K562 (cell line): ENCODE results near the gene PCBP2. TPM values are rescaled to one million over a fixed set of nuclear protein-coding genes. Genes with fewer than 3 reads are reported as not detected.

Experiments
- ADNP ChIP-seq: fragments of 200-800 bp; sonication (Bioruptor generic); IDR thresholded peaks from 2 replicates; pipeline ENCODE4 v1.6.1; 2016; ENCODE audit warnings: missing genetic modification characterization, missing compliant biosample characterization
- BMI1 ChIP-seq: fragments of 150-350 bp; IDR thresholded peaks from 2 replicates; pipeline ENCODE4 v1.6.1; 2014; ENCODE audit warnings: low read length
- CBFA2T3 ChIP-seq: fragments of 450-650 bp; IDR thresholded peaks from 2 replicates; pipeline ENCODE4 v1.6.1; 2017
- DACH1 ChIP-seq: fragments of 450-650 bp; IDR thresholded peaks from 2 replicates; pipeline ENCODE4 v1.6.1; 2018; ENCODE audit not compliant: partially characterized antibody
- FOXA3 ChIP-seq, 2 experiments: fragments of 450-650 bp in 1 of 2; sonication (generic) in 1 of 2; formaldehyde crosslinking; IDR thresholded peaks in 1 of 2; conservative IDR thresholded peaks in 1 of 2; 2 replicates each; pipeline versions ENCODE4 v1.4.0 to v1.8.0; 2020 to 2022; ENCODE audit warnings: mild to moderate bottlenecking in 2 of 2, missing genetic modification reagents in 1 of 2
- HDAC3 ChIP-seq: fragments of 450-650 bp; IDR thresholded peaks from 2 replicates; pipeline ENCODE4 v1.6.1; 2018; ENCODE audit warnings: borderline replicate concordance, mild to moderate bottlenecking, moderate library complexity; ENCODE audit not compliant: partially characterized antibody
- HMG20B ChIP-seq: fragments of 250-450 bp; sonication (Bioruptor Pico); IDR thresholded peaks from 2 replicates; pipeline ENCODE4 v1.5.0; 2021; ENCODE audit warnings: mild to moderate bottlenecking
- HNRNPH1 ChIP-seq: fragments of 200-400 bp; formaldehyde crosslinking; optimal IDR thresholded peaks from 2 replicates; pipeline ENCODE3; 2017; ENCODE audit warnings: low read depth, mild to moderate bottlenecking, low read length, moderate library complexity
- MCM7 ChIP-seq, 2 experiments: fragments of 450-650 bp; IDR thresholded peaks; 2 replicates each; pipeline ENCODE4 v1.6.1; 2016 to 2018
- POLR2AphosphoS2 ChIP-seq: IDR thresholded peaks from 2 replicates; pipeline ENCODE4 v1.6.1; 2012; ENCODE audit warnings: low read length, improper control_type of control experiment
- RBM39 ChIP-seq: fragments of 200-400 bp; formaldehyde crosslinking; optimal IDR thresholded peaks from 2 replicates; pipeline ENCODE3; 2018; ENCODE audit warnings: low read depth, low read length
- RFX1 ChIP-seq: fragments of 450-650 bp; IDR thresholded peaks from 2 replicates; pipeline ENCODE4 v1.6.1; 2016; ENCODE audit warnings: mild to moderate bottlenecking, moderate library complexity
- SAP30 ChIP-seq: fragments of 200-600 bp; sonication (generic); IDR thresholded peaks from 2 replicates; pipeline ENCODE4 v1.6.1; 2012; ENCODE audit warnings: borderline replicate concordance, low read depth, mild to moderate bottlenecking, moderate library complexity, low read length, control low read depth, inconsistent platforms; ENCODE audit not compliant: insufficient read depth, poor library complexity, severe bottlenecking
- SIX5 ChIP-seq, 2 experiments: IDR thresholded peaks; 2 replicates each; pipeline ENCODE4 v1.6.1; 2011; ENCODE audit warnings: low read length in 2 of 2, borderline replicate concordance in 1 of 2, low read depth in 1 of 2, mild to moderate bottlenecking in 1 of 2, moderate library complexity in 1 of 2; ENCODE audit not compliant: insufficient read depth in 1 of 2
- SMAD4 ChIP-seq: fragments of 250-450 bp; sonication (Bioruptor Pico); conservative IDR thresholded peaks from 2 replicates; pipeline ENCODE4 v1.8.0; 2021; ENCODE audit warnings: inconsistent platforms, mild to moderate bottlenecking, moderate library complexity
- TEAD1 ChIP-seq, 2 experiments: fragments of 450-650 bp in 1 of 2; sonication (generic) in 1 of 2; formaldehyde crosslinking; IDR thresholded peaks; 2 replicates each; pipeline versions ENCODE4 v1.4.0 to v1.8.0; 2020 to 2022; ENCODE audit warnings: mild to moderate bottlenecking in 2 of 2, missing genetic modification reagents in 1 of 2
- TRIM24 ChIP-seq, 2 experiments: fragments of 450-650 bp; IDR thresholded peaks; 2 replicates each; pipeline ENCODE4 v1.6.1; 2016
- XRCC5 ChIP-seq: fragments of 200-400 bp; formaldehyde crosslinking; IDR thresholded peaks from 2 replicates; pipeline ENCODE4 v1.6.1; 2017; ENCODE audit warnings: low read depth, mild to moderate bottlenecking, low read length
- ZNF124 ChIP-seq: sonication (generic); formaldehyde crosslinking; IDR thresholded peaks from 2 replicates; pipeline ENCODE4 v1.8.1; 2022; ENCODE audit warnings: missing genetic modification reagents
- ZNF384 ChIP-seq: IDR thresholded peaks from 2 replicates; pipeline ENCODE4 v1.6.1; 2012; ENCODE audit warnings: low read depth, low read length, improper control_type of control experiment
- ZNF589 ChIP-seq: fragments of 200-800 bp; sonication (Bioruptor generic); IDR thresholded peaks from 2 replicates; pipeline ENCODE4 v1.6.1; 2016; ENCODE audit warnings: low read depth, missing genetic modification characterization, missing compliant biosample characterization
- ZNF695 ChIP-seq: fragments of 450-650 bp; formaldehyde crosslinking; IDR thresholded peaks from 2 replicates; pipeline ENCODE4 v1.4.0; 2020; ENCODE audit warnings: mild to moderate bottlenecking, moderate library complexity
- polyA plus RNA-seq, 8 experiments: library from polyadenylated mRNA; depleted of rRNA in 4 of 8; stranded (reverse) in 5 of 8; unstranded in 3 of 8; fragments of >200 nt; fragmentation: Nextera tagmentation in 2 of 8; fragmentation: Illumina TruSeq in 1 of 8; extraction: Ambion mirVana in 2 of 8; extraction: Trizol in 1 of 8; gene quantifications; 2 replicates each; pipeline versions ENCODE4 v1.2.1 to v1.2.3, GENCODE V29; 2011 to 2014; ENCODE audit warnings: inconsistent platforms in 1 of 8, missing spikeins in 1 of 8
- total RNA-seq, 7 experiments: library from RNA; depleted of rRNA in 6 of 7; stranded (reverse); fragments of >200 nt in 6 of 7; fragmentation: Illumina TruSeq in 2 of 7; extraction: Trizol in 2 of 7; gene quantifications; 2 replicates each; pipeline versions ENCODE4 v1.2.1 to v1.2.3, GENCODE V29; 2011 to 2021; ENCODE audit warnings: low replicate concordance in 1 of 7
- TF ChIP-seq, protein P1 (sequence below), 2 experiments: fragments of 450-650 bp in 1 of 2; sonication (generic) in 1 of 2; formaldehyde crosslinking in 1 of 2; IDR thresholded peaks in 1 of 2; conservative IDR thresholded peaks in 1 of 2; 2 replicates each; pipeline versions ENCODE4 v1.6.1 to v1.8.1; 2016 to 2023; ENCODE audit warnings: mild to moderate bottlenecking in 2 of 2, moderate library complexity in 2 of 2, inconsistent platforms in 1 of 2, missing genetic modification reagents in 1 of 2
- TF ChIP-seq, protein P2 (sequence below): fragments of 450-650 bp; IDR thresholded peaks from 2 replicates; pipeline ENCODE4 v1.6.1; 2018; ENCODE audit warnings: mild to moderate bottlenecking, low read depth; ENCODE audit not compliant: partially characterized antibody
- TF ChIP-seq, protein P3 (sequence below), 2 experiments: IDR thresholded peaks; 2 replicates each; pipeline ENCODE4 v1.6.1; 2012; ENCODE audit warnings: improper control_type of control experiment in 2 of 2, low read depth in 2 of 2, low read length in 2 of 2, borderline replicate concordance in 1 of 2

Gene PCBP2
- total and polyA plus RNA-seq, 9 of the 15 experiments (the other 6 are each of a cell fraction or from before 2014, with no cell fraction given): 137 to 831 (median 328) TPM

DNA sequence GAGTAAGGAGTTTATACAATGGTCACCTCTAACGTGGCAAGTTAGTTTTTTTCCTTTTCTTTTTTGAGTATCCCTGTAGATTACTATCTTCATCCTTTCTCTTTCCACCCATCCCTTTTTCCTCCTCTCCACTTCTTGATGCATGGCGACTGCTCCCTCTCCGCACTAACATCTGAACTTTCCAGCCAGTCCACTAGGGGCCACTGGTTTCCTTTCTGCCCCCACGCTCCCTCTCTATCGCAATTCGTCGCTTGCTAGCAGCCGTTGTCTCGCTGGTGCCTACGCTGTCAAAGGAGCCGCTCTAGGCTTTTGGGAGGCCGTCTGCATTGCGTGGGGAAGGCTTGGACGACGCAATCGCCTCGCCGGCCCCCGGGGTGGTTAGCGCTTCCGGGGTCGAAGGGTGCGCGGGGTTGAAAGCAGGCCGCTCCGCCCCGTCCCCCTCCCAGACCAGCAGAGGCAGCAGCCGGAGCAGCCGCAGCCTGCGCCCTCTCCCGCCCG lies at the start of gene PCBP2 (continued):
- TF ChIP-seq ZNF124 (CRISPR knock-in tag) (no peak), SAP30 (no peak), CBFA2T3 (no peak; the same call in 1 of the 2 replicates), MCM7 (IDR thresholded peaks at IDR 0.05) (no peak), ZNF384 (peak; percentile 42; the same call in 1 of the 2 replicates), RBM39 (peak; percentile 82), TEAD1 (CRISPR knock-in tag; IDR thresholded peaks at IDR 0.05) (peak in 1 of 2 experiments; percentile 24; a peak in 1 of 4 replicates), HDAC3 (no peak), DACH1 (peak; percentile 30), ZNF695 (no peak), ADNP (tag) (no peak), SMAD4 (CRISPR knock-in tag) (no peak), ZNF589 (no peak), SIX5 (IDR thresholded peaks at IDR 0.05; ENCODE audit: borderline replicate concordance in 1 of 2, insufficient read depth in 1 of 2, low read depth in 1 of 2, low read length in 2 of 2) (peak; percentile 49 to 58; a peak in 3 of 4 replicates), FOXA3 (CRISPR knock-in tag; conservative IDR thresholded peaks at IDR 0.05 in 1 of 2, IDR thresholded peaks at IDR 0.05 in 1 of 2) (no peak), RFX1 (no peak), BMI1 (peak; percentile 25; the same call in 1 of the 2 replicates), POLR2AphosphoS2 (peak; percentile 98), TRIM24 (IDR thresholded peaks at IDR 0.05) (peak; percentile 40 to 42; a peak in 1 of 4 replicates), XRCC5 (peak; percentile 99), HMG20B (CRISPR knock-in tag) (no peak), HNRNPH1 (no peak)
- TF ChIP-seq, protein P1, sequence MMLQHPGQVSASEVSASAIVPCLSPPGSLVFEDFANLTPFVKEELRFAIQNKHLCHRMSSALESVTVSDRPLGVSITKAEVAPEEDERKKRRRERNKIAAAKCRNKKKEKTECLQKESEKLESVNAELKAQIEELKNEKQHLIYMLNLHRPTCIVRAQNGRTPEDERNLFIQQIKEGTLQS (IDR thresholded peaks at IDR 0.05): peak; percentile 79
- TF ChIP-seq, protein P1 (CRISPR knock-in tag; conservative IDR thresholded peaks at IDR 0.05): peak; percentile 88
- TF ChIP-seq, protein P2, sequence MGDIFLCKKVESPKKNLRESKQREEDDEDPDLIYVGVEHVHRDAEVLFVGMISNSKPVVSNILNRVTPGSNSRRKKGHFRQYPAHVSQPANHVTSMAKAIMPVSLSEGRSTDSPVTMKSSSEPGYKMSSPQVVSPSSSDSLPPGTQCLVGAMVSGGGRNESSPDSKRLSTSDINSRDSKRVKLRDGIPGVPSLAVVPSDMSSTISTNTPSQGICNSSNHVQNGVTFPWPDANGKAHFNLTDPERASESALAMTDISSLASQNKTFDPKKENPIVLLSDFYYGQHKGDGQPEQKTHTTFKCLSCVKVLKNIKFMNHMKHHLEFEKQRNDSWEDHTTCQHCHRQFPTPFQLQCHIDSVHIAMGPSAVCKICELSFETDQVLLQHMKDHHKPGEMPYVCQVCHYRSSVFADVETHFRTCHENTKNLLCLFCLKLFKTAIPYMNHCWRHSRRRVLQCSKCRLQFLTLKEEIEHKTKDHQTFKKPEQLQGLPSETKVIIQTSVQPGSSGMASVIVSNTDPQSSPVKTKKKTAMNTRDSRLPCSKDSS: no peak
- TF ChIP-seq, protein P3, sequence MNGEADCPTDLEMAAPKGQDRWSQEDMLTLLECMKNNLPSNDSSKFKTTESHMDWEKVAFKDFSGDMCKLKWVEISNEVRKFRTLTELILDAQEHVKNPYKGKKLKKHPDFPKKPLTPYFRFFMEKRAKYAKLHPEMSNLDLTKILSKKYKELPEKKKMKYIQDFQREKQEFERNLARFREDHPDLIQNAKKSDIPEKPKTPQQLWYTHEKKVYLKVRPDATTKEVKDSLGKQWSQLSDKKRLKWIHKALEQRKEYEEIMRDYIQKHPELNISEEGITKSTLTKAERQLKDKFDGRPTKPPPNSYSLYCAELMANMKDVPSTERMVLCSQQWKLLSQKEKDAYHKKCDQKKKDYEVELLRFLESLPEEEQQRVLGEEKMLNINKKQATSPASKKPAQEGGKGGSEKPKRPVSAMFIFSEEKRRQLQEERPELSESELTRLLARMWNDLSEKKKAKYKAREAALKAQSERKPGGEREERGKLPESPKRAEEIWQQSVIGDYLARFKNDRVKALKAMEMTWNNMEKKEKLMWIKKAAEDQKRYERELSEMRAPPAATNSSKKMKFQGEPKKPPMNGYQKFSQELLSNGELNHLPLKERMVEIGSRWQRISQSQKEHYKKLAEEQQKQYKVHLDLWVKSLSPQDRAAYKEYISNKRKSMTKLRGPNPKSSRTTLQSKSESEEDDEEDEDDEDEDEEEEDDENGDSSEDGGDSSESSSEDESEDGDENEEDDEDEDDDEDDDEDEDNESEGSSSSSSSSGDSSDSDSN (IDR thresholded peaks at IDR 0.05; ENCODE audit: borderline replicate concordance in 1 of 2, low read depth in 2 of 2, low read length in 2 of 2): no peak
